C4-2B (cell line): ENCODE data around the gene C20orf144.

Experiments
- H3K27ac ChIP-seq: fragments of 450-650 bp; 2 replicates; pipeline ENCODE4 v1.5.1; 2017
- ZFX ChIP-seq: fragments of 450-650 bp; IDR thresholded peaks from 2 replicates; pipeline ENCODE4 v1.6.1; 2017
- TF ChIP-seq, protein P1 (sequence below): fragments of 450-650 bp; conservative IDR thresholded peaks from 2 replicates; pipeline ENCODE4 v1.5.1; 2017; ENCODE audit warnings: mild to moderate bottlenecking

The C20orf144 gene

DNA sequence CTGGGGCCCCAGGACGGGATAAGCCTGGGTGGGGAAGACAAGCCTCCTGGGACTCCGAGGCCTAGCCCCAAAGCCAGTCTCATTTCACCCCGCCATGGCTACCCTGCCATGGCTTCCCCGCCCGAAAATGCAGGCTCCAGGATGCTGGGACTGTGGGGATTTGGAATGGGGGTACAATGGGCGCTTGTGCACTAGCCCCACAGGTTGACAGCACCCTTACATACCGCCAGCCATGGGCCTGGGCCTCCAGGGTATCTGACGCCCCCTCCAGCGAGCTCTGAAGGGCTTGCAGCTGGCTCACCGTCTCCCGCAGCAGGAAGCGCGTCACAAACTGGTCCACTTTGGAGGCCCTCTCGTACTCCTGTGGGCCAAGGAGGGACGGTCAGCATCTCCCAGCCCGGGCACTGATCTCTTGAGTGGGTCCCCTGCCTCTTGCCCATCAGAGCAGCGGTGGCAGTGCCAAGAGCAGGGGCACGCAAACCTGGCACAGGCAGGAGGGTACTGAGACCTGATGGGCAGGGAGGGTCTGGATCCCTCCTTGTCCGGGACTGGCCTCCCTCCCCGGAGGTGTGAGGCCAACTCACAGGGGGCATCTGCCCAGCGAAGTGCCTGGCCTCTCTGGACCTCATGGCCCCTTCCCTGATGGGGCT lies 2.0 kb upstream of the C20orf144 start:
- no peak overlapping the region for H3K27ac ChIP-seq
- no peak for TF ChIP-seq ZFX
- TF ChIP-seq, protein P1, sequence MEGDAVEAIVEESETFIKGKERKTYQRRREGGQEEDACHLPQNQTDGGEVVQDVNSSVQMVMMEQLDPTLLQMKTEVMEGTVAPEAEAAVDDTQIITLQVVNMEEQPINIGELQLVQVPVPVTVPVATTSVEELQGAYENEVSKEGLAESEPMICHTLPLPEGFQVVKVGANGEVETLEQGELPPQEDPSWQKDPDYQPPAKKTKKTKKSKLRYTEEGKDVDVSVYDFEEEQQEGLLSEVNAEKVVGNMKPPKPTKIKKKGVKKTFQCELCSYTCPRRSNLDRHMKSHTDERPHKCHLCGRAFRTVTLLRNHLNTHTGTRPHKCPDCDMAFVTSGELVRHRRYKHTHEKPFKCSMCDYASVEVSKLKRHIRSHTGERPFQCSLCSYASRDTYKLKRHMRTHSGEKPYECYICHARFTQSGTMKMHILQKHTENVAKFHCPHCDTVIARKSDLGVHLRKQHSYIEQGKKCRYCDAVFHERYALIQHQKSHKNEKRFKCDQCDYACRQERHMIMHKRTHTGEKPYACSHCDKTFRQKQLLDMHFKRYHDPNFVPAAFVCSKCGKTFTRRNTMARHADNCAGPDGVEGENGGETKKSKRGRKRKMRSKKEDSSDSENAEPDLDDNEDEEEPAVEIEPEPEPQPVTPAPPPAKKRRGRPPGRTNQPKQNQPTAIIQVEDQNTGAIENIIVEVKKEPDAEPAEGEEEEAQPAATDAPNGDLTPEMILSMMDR, result no peak

DNA sequence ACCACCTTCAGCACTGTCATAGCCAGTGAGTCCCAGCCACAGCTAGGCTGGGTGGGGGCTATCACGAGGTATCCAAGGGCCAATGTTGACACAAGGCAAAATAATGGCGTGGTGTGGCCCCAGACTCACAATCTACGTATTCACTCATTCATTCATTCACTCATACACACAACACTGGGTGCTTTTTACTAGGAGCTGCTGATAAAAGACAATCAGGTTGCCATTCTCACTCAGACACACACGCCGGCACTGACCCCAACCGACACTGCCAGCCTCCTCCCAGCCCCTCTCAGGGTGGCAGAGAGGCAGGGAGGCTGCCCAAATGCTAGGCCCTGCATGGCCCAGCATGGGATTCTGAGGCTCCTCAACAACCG lies 1.5 kb upstream of the C20orf144 start:
- TF ChIP-seq ZFX, result no peak
- TF ChIP-seq, protein P1, result no peak
- no peak overlapping the region for H3K27ac ChIP-seq

DNA sequence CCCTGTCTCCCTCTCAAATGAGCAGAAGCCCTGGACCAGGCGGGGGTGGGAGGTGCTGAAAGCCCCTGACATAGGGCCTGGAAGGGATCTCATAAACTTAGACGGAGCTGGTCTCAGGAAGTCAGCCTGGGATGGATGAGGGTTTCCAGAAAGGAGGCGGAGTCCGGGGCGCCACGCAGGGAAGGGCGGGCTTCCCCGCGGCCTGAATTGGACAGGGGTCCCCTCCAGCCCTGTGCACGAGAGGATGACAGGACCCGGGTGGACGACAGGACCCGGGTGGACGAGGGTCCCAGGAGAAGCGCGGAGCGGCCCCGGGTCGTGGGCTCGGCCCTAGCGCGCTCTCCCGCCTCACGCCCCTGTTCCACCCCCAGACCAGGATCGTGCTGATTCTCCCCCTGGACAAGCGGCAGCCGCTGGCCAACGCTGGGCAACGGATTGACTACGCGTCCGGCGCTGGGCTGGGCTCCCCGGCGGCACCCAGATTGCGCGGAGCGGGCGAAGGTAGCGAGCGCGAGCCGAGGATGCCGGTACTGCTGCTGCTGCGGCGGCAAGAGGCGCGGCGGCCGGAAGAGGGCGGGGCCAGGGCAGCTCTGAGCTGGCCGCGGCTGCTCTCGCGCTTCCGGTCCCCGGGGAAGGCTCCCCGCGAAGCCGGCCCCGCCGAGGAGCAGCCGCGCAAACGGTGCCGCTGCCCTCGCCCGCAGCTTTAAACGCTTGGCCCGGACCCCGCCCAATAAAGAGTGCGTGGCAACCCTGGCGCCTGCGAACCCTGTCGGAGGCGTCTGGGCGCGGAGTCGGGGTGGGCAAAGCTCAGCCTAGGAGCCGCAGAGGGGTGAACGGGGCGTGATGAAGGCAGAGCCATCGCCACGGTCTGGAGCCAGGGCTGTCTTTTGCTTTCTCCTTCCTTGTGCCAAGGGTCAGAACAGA lies 1.3 kb downstream of the C20orf144 start:
- TF ChIP-seq ZFX, result no peak; the same call in 1 of the 2 replicates
- TF ChIP-seq, protein P1, result no peak
- H3K27ac ChIP-seq, result peak overlapping the region; percentile 97

DNA sequence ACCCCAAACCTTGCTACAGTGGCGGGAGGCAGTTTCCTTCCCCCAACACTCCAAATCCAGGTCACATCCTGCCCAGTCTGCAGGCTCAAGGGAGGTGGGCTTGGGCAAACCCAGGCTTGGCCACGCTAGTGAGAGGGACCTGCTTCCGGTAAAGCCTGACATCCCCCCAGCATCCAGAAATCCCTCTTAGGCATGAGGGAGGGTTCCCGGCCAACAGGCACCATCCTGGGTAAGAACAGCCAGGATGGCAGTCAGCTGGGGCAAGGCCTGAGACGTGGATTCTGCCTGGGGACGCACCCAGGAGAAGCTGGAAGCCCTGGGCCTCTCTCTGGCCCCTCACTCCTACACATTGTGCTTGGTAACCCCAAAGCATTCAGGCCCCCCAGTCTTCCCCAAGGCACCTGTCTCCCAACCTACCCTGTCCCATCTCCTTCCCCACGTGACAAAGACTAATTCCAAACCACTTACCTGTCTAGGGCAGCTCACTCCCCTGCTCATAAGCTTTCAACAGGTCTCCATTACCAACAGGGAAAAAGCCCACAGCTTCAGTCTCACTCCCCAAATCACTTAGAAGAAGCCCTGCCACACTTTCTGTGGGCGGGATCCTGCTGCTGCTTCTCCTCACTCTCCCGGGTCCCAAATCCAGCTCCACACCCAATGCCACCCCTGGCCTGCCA lies 2.1 kb downstream of the C20orf144 start:
- peak overlapping the region; percentile 97 for H3K27ac ChIP-seq
- TF ChIP-seq, protein P1, result no peak
- TF ChIP-seq ZFX, result no peak

DNA sequence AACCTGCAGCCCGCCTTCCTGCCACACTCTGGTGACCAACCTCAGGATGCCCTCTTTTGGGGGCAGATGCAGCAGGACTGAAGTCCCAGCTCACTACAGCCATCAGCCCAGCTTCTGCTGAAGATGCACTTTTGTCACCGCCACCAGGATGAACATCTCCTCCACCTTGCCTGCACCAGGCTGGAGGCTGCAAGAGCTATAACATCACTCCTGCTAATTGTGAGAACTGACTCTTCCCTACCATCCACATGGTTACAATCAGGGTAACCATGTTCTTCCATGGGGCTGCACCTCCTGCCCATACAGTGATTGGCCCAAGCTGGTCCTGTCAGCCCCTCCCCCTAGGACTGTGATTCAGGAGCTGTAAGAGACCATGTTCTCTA lies 2.6 kb downstream of the C20orf144 start:
- H3K27ac ChIP-seq, result peak overlapping the region; percentile 97; the same call in 1 of the 2 replicates
- no peak for TF ChIP-seq ZFX
- TF ChIP-seq, protein P1, result no peak

DNA sequence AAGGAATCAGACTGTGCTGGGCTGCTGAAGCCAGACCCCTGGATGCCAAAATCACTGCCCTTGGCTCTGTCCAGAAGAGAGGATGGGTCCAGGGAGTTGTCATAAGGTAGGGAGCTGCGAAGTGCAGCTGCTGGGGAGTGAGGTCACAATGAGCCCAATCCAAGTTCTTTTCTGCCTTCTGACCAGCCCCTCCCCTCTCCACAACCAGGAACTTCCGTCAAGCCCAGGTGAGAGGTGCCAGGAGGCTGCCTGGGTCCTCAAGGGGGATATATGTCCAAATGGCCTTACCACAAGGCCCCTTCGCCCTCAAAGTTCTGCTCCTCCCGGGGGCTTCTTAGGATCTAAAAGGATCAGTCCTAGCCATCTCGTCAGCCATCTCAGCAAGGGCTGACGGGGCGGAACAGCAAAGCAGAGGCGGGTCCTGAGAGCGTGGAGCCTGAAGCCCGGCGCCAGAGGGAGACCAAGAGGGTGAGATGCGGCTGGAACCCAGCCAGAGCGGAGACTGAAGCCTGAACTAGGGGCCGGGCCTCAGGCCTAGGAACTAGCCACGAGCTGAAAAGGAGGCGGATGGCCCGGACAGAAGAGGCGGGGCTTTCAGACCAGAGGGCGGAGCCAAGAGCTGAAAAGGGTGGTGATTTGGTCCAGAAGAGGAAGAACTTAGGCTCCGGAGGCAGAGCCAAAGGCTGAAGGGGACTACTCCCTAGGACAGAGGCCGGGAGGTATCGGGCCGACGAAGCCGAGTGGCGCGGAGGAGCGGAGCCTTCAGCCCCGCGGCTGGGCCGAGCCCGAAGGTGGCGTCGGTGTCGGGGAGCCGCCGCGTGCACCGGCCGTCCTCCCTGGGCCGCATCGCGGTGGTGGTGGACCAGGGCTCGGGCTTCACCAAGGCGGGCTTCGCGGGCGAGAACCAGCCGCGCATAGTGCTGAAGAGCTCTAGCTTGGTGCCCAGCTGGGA lies 4.4 kb downstream of the C20orf144 start, which contains the start of gene ACTL10:
ACTL10 (plus strand) TSS at position 651 of the 952 bp plus-strand sequence. CDS start 555 bp downstream, outside the sequence.
- peak within 1 kb of the TSS; percentile 97 for H3K27ac ChIP-seq
- TF ChIP-seq ZFX, result no peak; the same call in 1 of the 2 replicates
- TF ChIP-seq, protein P1, result no peak
